ENCODE results near the gene PRRC1.

Gene PRRC1

GRCh38 chr5:127599847-127600246 lies 82.4 kb downstream of the PRRC1 start:
- no peak for FAIRE-seq
- TF ChIP-seq POLR2A (IDR thresholded peaks at IDR 0.05; ENCODE audit: low read depth, low read length): no peak
- DNase-seq (ENCODE audit: insufficient read length, low spot score): no peak

GRCh38 chr5:127601111-127601510 lies 83.7 kb downstream of the PRRC1 start:
- no peak for FAIRE-seq
- TF ChIP-seq POLR2A (IDR thresholded peaks at IDR 0.05; ENCODE audit: low read depth, low read length): no peak
- no peak for DNase-seq (ENCODE audit: insufficient read length, low spot score)

GRCh38 chr5:127601601-127602000 lies 84.2 kb downstream of the PRRC1 start:
- TF ChIP-seq POLR2A (IDR thresholded peaks at IDR 0.05; ENCODE audit: low read depth, low read length): no peak
- FAIRE-seq (no peak), DNase-seq (ENCODE audit: insufficient read length, low spot score) (no peak)

GRCh38 chr5:127602481-127602880 lies 85.0 kb downstream of the PRRC1 start:
- TF ChIP-seq POLR2A (IDR thresholded peaks at IDR 0.05; ENCODE audit: low read depth, low read length): no peak
- no peak for DNase-seq (ENCODE audit: insufficient read length, low spot score)
- no peak for FAIRE-seq

GRCh38 chr5:127602896-127603844 lies 85.7 kb downstream of the PRRC1 start:
- no peak for FAIRE-seq
- DNase-seq (ENCODE audit: insufficient read length, low spot score): no peak
- TF ChIP-seq POLR2A (IDR thresholded peaks at IDR 0.05; ENCODE audit: low read depth, low read length): no peak

Measured in H54 (cell line).